Ovary (tissue), 9 donors: ENCODE measurements around the gene PP2D1. TPM values are rescaled to one million over a fixed set of nuclear protein-coding genes. Genes with fewer than 3 reads are reported as not detected.

Source experiments
- DNase-seq, 5 donors: peaks; one replicate each; pipeline ENCODE4 v3.0.0-alpha.2; 2019 to 2020
- H3K27ac ChIP-seq, 2 donors: fragments of 200-600 bp; one replicate each; pipeline versions ENCODE4 v1.5.1 to v1.8.0; 2019 to 2022
- H3K27me3 ChIP-seq: fragments of 200-600 bp; one replicate; pipeline ENCODE4 v1.8.0; 2022
- H3K36me3 ChIP-seq: fragments of 200-600 bp; sonication (generic); one replicate; pipeline ENCODE4 v1.5.1; 2019
- H3K4me1 ChIP-seq: one replicate; pipeline ENCODE4 v1.8.1; 2013; ENCODE audit warnings: mild to moderate bottlenecking, moderate library complexity; ENCODE audit not compliant: insufficient read depth
- H3K4me3 ChIP-seq: fragments of 200-600 bp; sonication (generic); one replicate; pipeline ENCODE4 v1.5.1; 2017
- H3K9me3 ChIP-seq, 2 donors: fragments of 200-600 bp in 1 of 2; sonication (generic) in 1 of 2; one replicate each; pipeline versions ENCODE4 v1.5.1 to v1.8.1; 2013 to 2019; ENCODE audit warnings: mild to moderate bottlenecking in 1 of 2, moderate library complexity in 1 of 2
- EP300 ChIP-seq: sonication (generic); formaldehyde crosslinking; IDR thresholded peaks from one replicate; pipeline ENCODE4 v1.6.1; 2017; ENCODE audit warnings: antibody characterized with exemption
- POLR2A ChIP-seq: fragments of 450-650 bp; IDR thresholded peaks from one replicate; pipeline ENCODE4 v1.6.1; 2017; ENCODE audit warnings: antibody characterized with exemption, mild to moderate bottlenecking, moderate library complexity
- WGBS, 3 donors: extraction: QIAGEN DNeasy Blood & Tissue Kit in 1 of 3; methylation state at CpG; one replicate each; pipeline versions ENCODE4 v1.1.5 to v1.1.7; 2013 to 2017; 5-methylcytosine and 5-hydroxymethylcytosine counted together
- intact Hi-C, 4 donors: fragments of 100-400 bp; cut with DNase I; formaldehyde crosslinking; loops; one replicate each; pipeline versions ENCODE4 v1.11.0 to v1.15.1; 2022 to 2023
- polyA plus RNA-seq, 2 donors: library from polyadenylated mRNA; stranded (reverse); fragments of 200-250 nt in 1 of 2; fragments of 350-450 nt in 1 of 2; fragmentation: Illumina TruSeq in 1 of 2; extraction: RNeasy Lipid Tissue Mini Kit (QIAGEN cat#74804) in 1 of 2; gene quantifications; one replicate each; pipeline ENCODE4 v1.2.3, GENCODE V29; 2013 to 2014
- total RNA-seq, 7 donors: library from RNA; depleted of rRNA in 2 of 7; stranded (reverse); fragments of >200 nt in 2 of 7; fragmentation: NEBNext Ultra II Directional in 3 of 7; extraction: Animal tissue kit (Norgen Biotek cat#: 25700) in 3 of 7; gene quantifications; one replicate each; pipeline versions ENCODE4 v1.1.0 to v1.2.4, GENCODE V29; 2016 to 2023
- TF ChIP-seq, protein P1 (sequence below), 3 donors: fragments of 450-650 bp in 2 of 3; fragments of 200-600 bp in 1 of 3; IDR thresholded peaks; one replicate each; pipeline versions ENCODE4 v1.5.1 to v1.8.0; 2016 to 2022; ENCODE audit warnings: antibody characterized with exemption in 3 of 3, mild to moderate bottlenecking in 1 of 3
- donor health status: DM: no; HTN: no; CAD: no; lungs with moderate emphysema.
- donor health status: DM: no; HTN: no; CAD: no.
- donor health status: Bipolar disorder and iron deficiency.
- donor health status: DM: yes; HTN: yes; CAD: no.
- donor health status: DM: no; HTN: no; CAD: no.
- donor health status: DM: yes; HTN: yes; CAD: no.

The PP2D1 gene
- total and polyA plus RNA-seq, 9 donors: not detected

DNA sequence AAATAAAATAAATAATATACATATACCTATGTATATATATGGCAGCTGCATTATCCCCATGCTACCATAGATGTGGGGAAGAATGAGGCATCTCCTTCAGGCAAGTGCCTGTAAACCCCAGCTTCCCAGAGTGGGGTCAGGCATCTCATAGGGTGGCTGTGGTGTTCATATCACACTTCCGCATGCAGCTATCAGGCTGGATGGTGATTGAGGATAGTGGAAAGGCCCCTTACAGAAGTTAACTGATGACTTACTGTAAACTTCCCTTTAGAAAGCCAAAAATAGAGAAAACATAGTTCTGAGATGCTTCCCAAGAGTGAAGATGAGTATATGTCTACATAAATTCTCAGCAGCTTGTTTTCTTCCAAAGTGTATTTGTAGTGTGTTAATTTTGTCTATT is 3.5 kb upstream of the PP2D1 start:
- TF ChIP-seq, protein P1, sequence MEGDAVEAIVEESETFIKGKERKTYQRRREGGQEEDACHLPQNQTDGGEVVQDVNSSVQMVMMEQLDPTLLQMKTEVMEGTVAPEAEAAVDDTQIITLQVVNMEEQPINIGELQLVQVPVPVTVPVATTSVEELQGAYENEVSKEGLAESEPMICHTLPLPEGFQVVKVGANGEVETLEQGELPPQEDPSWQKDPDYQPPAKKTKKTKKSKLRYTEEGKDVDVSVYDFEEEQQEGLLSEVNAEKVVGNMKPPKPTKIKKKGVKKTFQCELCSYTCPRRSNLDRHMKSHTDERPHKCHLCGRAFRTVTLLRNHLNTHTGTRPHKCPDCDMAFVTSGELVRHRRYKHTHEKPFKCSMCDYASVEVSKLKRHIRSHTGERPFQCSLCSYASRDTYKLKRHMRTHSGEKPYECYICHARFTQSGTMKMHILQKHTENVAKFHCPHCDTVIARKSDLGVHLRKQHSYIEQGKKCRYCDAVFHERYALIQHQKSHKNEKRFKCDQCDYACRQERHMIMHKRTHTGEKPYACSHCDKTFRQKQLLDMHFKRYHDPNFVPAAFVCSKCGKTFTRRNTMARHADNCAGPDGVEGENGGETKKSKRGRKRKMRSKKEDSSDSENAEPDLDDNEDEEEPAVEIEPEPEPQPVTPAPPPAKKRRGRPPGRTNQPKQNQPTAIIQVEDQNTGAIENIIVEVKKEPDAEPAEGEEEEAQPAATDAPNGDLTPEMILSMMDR (IDR thresholded peaks at IDR 0.05): no peak
- no peak for TF ChIP-seq EP300
- no peak for TF ChIP-seq POLR2A
- intact Hi-C loops: no loop called here
- no peaks in the 10 kb centered on the region for H3K4me1 ChIP-seq
- 76 to 97% (median 87%) methylated on average over 1 of the region's 1 CpG for WGBS, 3 donors
- no peaks in the 10 kb centered on the region for H3K36me3 ChIP-seq
- no peaks in the 10 kb centered on the region for H3K9me3 ChIP-seq
- H3K4me3 ChIP-seq: no peak overlapping the region
- no peak overlapping the region for H3K27ac ChIP-seq
- H3K27me3 ChIP-seq: peaks cover 2% of the 10 kb centered on the region
- DNase-seq: no peak

DNA sequence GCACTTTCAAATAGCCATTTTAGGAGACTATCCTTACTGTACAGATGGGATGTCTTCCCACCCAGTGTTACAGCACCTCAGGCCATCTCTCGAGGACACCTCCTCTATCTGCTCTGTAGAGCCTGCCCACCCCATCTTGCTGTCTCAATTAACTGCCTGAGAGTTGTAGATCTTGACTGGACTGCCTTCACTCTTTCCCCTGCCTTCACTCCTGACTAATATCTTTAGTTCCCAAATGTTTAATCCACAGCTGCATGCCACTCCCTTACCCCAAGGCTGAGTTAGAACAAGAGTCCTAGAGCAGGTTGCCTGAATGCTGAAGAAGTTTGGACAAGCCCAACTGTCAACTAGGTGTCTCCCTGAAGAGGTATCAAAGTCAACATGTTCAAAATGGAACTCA is 1.3 kb upstream of the PP2D1 start:
- Histone ChIP-seq H3K27ac (no peak overlapping the region), H3K4me1 (no peaks in the 10 kb centered on the region), H3K4me3 (no peak overlapping the region), H3K36me3 (no peaks in the 10 kb centered on the region), H3K9me3 (no peaks in the 10 kb centered on the region), H3K27me3 (peaks cover 2% of the 10 kb centered on the region)
- intact Hi-C loops: no loop called here
- WGBS, 3 donors: 81 to 89% (median 86%) methylated on average over 1 of the region's 1 CpG
- DNase-seq: no peak
- TF ChIP-seq EP300: no peak
- TF ChIP-seq, protein P1 (IDR thresholded peaks at IDR 0.05): no peak
- no peak for TF ChIP-seq POLR2A

DNA sequence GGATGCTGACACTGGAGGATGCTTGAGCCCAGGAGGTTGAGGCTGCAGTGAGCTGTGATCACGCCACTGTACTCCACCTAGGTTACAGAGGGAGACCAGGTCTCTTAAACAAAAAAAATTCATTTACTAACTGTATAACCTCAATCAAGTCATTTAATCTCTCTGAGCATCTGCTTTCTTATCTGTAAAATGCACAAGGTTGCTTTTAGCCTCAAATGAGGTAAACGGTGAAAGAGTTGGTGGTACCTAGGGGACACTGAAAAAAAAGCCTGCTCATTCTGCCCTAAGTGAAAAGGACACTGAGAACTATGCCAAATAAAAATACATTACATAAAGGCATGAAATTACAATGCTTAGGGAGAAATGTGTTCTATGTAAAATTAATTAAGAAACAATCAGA is 3.4 kb downstream of the PP2D1 start:
- no peaks in the 10 kb centered on the region for H3K9me3 ChIP-seq
- TF ChIP-seq, protein P1 (IDR thresholded peaks at IDR 0.05): no peak
- TF ChIP-seq POLR2A: no peak
- no peak for TF ChIP-seq EP300
- H3K4me1 ChIP-seq: no peaks in the 10 kb centered on the region
- no peaks in the 10 kb centered on the region for H3K27me3 ChIP-seq
- 80 to 85% (median 82%) methylated on average over 2 of the region's 2 CpGs for WGBS, 3 donors
- no peak overlapping the region for H3K4me3 ChIP-seq
- no peak for DNase-seq
- no peaks in the 10 kb centered on the region for H3K36me3 ChIP-seq
- intact Hi-C loops: no loop called here
- no peak overlapping the region for H3K27ac ChIP-seq

DNA sequence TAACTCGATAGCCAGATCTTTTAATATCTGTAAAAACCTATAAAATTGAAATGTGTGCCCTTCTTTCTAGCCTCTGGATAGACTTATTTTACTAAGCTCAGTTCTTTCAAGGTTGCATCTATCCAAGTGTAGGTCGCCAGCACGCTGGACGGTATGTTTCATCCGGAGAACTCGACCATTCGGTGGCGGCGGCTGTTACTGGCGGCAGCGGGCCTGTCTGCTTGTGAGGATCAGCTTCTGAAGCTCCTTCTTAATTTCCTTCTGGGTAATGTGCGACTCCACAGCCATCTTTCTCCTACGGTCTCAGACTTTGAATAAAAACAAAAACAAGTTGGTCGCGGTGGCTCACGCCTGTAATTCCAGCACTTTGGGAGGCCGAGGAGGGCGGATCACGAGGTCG is 4.1 kb downstream of the PP2D1 start:
- WGBS, 3 donors: 95 to 97% (median 96%) methylated on average over 20 of the region's 20 CpGs
- H3K27ac ChIP-seq: no peak overlapping the region
- H3K9me3 ChIP-seq: no peaks in the 10 kb centered on the region
- no peaks in the 10 kb centered on the region for H3K27me3 ChIP-seq
- no peak overlapping the region for H3K4me3 ChIP-seq
- intact Hi-C loops: no loop called here
- H3K4me1 ChIP-seq: no peaks in the 10 kb centered on the region
- no peak for DNase-seq
- H3K36me3 ChIP-seq: no peaks in the 10 kb centered on the region
- TF ChIP-seq EP300 (no peak), POLR2A (no peak)
- TF ChIP-seq, protein P1 (IDR thresholded peaks at IDR 0.05): no peak

DNA sequence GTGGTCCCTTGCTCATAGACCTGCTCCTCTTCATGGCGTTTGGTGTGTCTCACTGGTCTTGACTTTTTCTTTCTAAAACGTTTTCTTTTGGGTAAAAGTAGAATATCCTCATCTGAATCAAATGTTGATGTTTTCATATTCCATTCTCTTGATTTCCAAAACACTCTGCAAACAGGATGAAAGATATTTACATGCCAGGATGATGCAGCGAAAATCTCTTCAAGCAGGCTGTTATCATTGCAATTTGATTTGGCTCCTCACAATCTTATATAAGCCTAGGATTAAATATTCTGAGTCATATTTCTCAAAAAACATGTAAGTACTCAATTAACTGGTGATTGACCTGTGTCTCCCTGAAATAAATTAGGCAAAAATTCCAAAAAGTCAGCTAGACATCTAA is 10.1 kb downstream of the PP2D1 start:
- H3K4me3 ChIP-seq: no peak overlapping the region
- H3K4me1 ChIP-seq: no peaks in the 10 kb centered on the region
- H3K9me3 ChIP-seq: no peaks in the 10 kb centered on the region
- TF ChIP-seq POLR2A: no peak
- no peak for TF ChIP-seq EP300
- TF ChIP-seq, protein P1 (IDR thresholded peaks at IDR 0.05): no peak
- intact Hi-C loops: no loop called here
- H3K27ac ChIP-seq: no peak overlapping the region
- H3K36me3 ChIP-seq: no peaks in the 10 kb centered on the region
- no peak for DNase-seq
- H3K27me3 ChIP-seq: no peaks in the 10 kb centered on the region
- 13 to 39% (median 15%) methylated on average over 3 of the region's 3 CpGs for WGBS, 3 donors
